HEK293T (cell line): ENCODE results near the gene TBC1D5.

Experiments used
- CTCF ChIA-PET: fragments of 350-600 bp; formaldehyde crosslinking; extraction: SDS; loops from one replicate; lab custom pipeline; 2021; ENCODE audit warnings: antibody characterized with exemption, inconsistent platforms; lab: Yijun Ruan, JAX
- POLR2A ChIA-PET: fragments of 350-600 bp; formaldehyde crosslinking; extraction: SDS; loops from one replicate; lab custom pipeline; 2020; ENCODE audit warnings: antibody characterized with exemption, inconsistent platforms; lab: Yijun Ruan, JAX
- DNase-seq: peaks from one replicate; pipeline ENCODE4 v3.0.0; 2012; ENCODE audit warnings: mixed read lengths; ENCODE audit errors: extremely low spot score
- ARNT ChIP-seq: fragments of 450-650 bp; IDR thresholded peaks from 2 replicates; pipeline ENCODE4 v1.6.1; 2017; ENCODE audit warnings: mild to moderate bottlenecking
- BHLHE40 ChIP-seq: fragments of 450-650 bp; IDR thresholded peaks from 2 replicates; pipeline ENCODE4 v1.6.1; 2016; ENCODE audit warnings: mild to moderate bottlenecking, moderate library complexity, borderline replicate concordance
- CTBP1 ChIP-seq: fragments of 450-650 bp; IDR thresholded peaks from 2 replicates; pipeline ENCODE4 v1.6.1; 2016; ENCODE audit warnings: borderline replicate concordance
- ELF4 ChIP-seq: fragments of 450-650 bp; IDR thresholded peaks from 2 replicates; pipeline ENCODE4 v1.6.1; 2017; ENCODE audit warnings: antibody characterized with exemption
- FOXA1 ChIP-seq: fragments of 450-650 bp; IDR thresholded peaks from 2 replicates; pipeline ENCODE4 v1.6.1; 2016; ENCODE audit warnings: mild to moderate bottlenecking
- FOXK2 ChIP-seq: fragments of 450-650 bp; IDR thresholded peaks from 2 replicates; pipeline ENCODE4 v1.6.1; 2016; ENCODE audit warnings: mild to moderate bottlenecking
- FOXM1 ChIP-seq: fragments of 450-650 bp; IDR thresholded peaks from 2 replicates; pipeline ENCODE4 v1.6.1; 2017; ENCODE audit warnings: mild to moderate bottlenecking, borderline replicate concordance
- HDGF ChIP-seq: fragments of 450-650 bp; IDR thresholded peaks from 2 replicates; pipeline ENCODE4 v1.6.1; 2017; ENCODE audit warnings: antibody characterized with exemption, borderline replicate concordance
- L3MBTL2 ChIP-seq: fragments of 450-650 bp; conservative IDR thresholded peaks from 2 replicates; pipeline ENCODE4 v1.6.1; 2016; ENCODE audit warnings: mild to moderate bottlenecking
- LEF1 ChIP-seq: fragments of 450-650 bp; IDR thresholded peaks from 2 replicates; pipeline ENCODE4 v1.6.1; 2017; ENCODE audit warnings: mild to moderate bottlenecking, borderline replicate concordance
- NFRKB ChIP-seq: fragments of 450-650 bp; IDR thresholded peaks from 2 replicates; pipeline ENCODE4 v1.6.1; 2016; ENCODE audit warnings: mild to moderate bottlenecking, moderate library complexity
- PKNOX1 ChIP-seq: fragments of 450-650 bp; IDR thresholded peaks from 2 replicates; pipeline ENCODE4 v1.6.1; 2016
- SP1 ChIP-seq: fragments of 450-650 bp; IDR thresholded peaks from 2 replicates; pipeline ENCODE4 v1.6.1; 2017
- SUZ12 ChIP-seq: fragments of 450-650 bp; IDR thresholded peaks from 2 replicates; pipeline ENCODE4 v1.6.1; 2016; ENCODE audit warnings: mild to moderate bottlenecking
- TARDBP ChIP-seq: fragments of 450-650 bp; IDR thresholded peaks from 2 replicates; pipeline ENCODE4 v1.6.1; 2016
- ZNF384 ChIP-seq: fragments of 450-650 bp; IDR thresholded peaks from 2 replicates; pipeline ENCODE4 v1.6.1; 2016

Gene TBC1D5

GRCh38 chr3:17190353-17191078 is 551.9 kb downstream of the TBC1D5 start:
- TF ChIP-seq ELF4, result no peak
- TF ChIP-seq FOXA1, result no peak
- no peak for TF ChIP-seq HDGF
- no peak for TF ChIP-seq CTBP1
- TF ChIP-seq ZNF384, result no peak
- TF ChIP-seq FOXM1, result no peak
- no peak for TF ChIP-seq TARDBP
- TF ChIP-seq FOXK2, result no peak
- TF ChIP-seq ARNT, result no peak
- no peak for TF ChIP-seq BHLHE40
- no peak for TF ChIP-seq SP1
- TF ChIP-seq PKNOX1, result no peak
- TF ChIP-seq SUZ12, result no peak
- TF ChIP-seq L3MBTL2, result no peak
- TF ChIP-seq NFRKB, result no peak
- no peak for TF ChIP-seq LEF1
- no peak for DNase-seq
- ChIA-PET POLR2A (no interaction called here), CTCF (no interaction called here)

- ChIA-PET CTCF (no interaction called here), POLR2A (no interaction called here)
- no peak for TF ChIP-seq BHLHE40
- TF ChIP-seq FOXA1, result no peak
- TF ChIP-seq SP1, result no peak
- no peak for TF ChIP-seq PKNOX1
- TF ChIP-seq TARDBP, result no peak
- TF ChIP-seq FOXK2, result no peak
- TF ChIP-seq ZNF384, result no peak
- TF ChIP-seq FOXM1, result no peak
- no peak for DNase-seq
Measured at GRCh38 chr3:17188378-17188777, 554.1 kb downstream of the TBC1D5 start.

GRCh38 chr3:17187589-17188184 is 554.7 kb downstream of the TBC1D5 start:
- CTCF ChIA-PET, result no interaction called here

GRCh38 chr3:17183951-17184550 is 558.4 kb downstream of the TBC1D5 start:
- CTCF ChIA-PET, result no interaction called here
- DNase-seq, result no peak
- no peak for TF ChIP-seq SP1
- no peak for TF ChIP-seq TARDBP
- no peak for TF ChIP-seq CTBP1
- no peak for TF ChIP-seq LEF1
- no peak for TF ChIP-seq PKNOX1
- TF ChIP-seq BHLHE40, result no peak
- TF ChIP-seq SUZ12, result no peak
- no peak for TF ChIP-seq NFRKB
- no peak for TF ChIP-seq L3MBTL2
- no peak for TF ChIP-seq FOXA1
- TF ChIP-seq FOXM1, result no peak
- TF ChIP-seq ZNF384, result no peak
- no peak for TF ChIP-seq FOXK2
- POLR2A ChIA-PET, result no interaction called here

More at GRCh38 chr3:17187589-17188184, 554.7 kb downstream of the TBC1D5 start:
- TF ChIP-seq FOXK2 (no peak), L3MBTL2 (no peak), ZNF384 (no peak), CTBP1 (no peak), ELF4 (no peak)
- no peak for DNase-seq
- POLR2A ChIA-PET, result no interaction called here

GRCh38 chr3:17182166-17182565 is 560.3 kb downstream of the TBC1D5 start:
- TF ChIP-seq FOXA1, result no peak
- TF ChIP-seq PKNOX1, result no peak
- no peak for TF ChIP-seq LEF1
- TF ChIP-seq BHLHE40, result no peak
- no peak for TF ChIP-seq SP1
- TF ChIP-seq ZNF384, result no peak
- TF ChIP-seq ARNT, result no peak
- no peak for TF ChIP-seq FOXM1
- TF ChIP-seq ELF4, result no peak
- no peak for TF ChIP-seq SUZ12
- TF ChIP-seq FOXK2, result no peak
- TF ChIP-seq HDGF, result no peak
- no peak for TF ChIP-seq NFRKB
- ChIA-PET CTCF (no interaction called here), POLR2A (no interaction called here)
- DNase-seq, result no peak
